ENCODE results near the gene INPP5A. TPM values are rescaled to one million over a fixed set of nuclear protein-coding genes. Genes with fewer than 3 reads are reported as not detected.
A peak's percentile ranks its signal among the peaks of the same experiment; 100 is the strongest.

INPP5A gene
- total and polyA plus RNA-seq, 4 donors = 37.7 to 112 (median 54.9) TPM

DNA sequence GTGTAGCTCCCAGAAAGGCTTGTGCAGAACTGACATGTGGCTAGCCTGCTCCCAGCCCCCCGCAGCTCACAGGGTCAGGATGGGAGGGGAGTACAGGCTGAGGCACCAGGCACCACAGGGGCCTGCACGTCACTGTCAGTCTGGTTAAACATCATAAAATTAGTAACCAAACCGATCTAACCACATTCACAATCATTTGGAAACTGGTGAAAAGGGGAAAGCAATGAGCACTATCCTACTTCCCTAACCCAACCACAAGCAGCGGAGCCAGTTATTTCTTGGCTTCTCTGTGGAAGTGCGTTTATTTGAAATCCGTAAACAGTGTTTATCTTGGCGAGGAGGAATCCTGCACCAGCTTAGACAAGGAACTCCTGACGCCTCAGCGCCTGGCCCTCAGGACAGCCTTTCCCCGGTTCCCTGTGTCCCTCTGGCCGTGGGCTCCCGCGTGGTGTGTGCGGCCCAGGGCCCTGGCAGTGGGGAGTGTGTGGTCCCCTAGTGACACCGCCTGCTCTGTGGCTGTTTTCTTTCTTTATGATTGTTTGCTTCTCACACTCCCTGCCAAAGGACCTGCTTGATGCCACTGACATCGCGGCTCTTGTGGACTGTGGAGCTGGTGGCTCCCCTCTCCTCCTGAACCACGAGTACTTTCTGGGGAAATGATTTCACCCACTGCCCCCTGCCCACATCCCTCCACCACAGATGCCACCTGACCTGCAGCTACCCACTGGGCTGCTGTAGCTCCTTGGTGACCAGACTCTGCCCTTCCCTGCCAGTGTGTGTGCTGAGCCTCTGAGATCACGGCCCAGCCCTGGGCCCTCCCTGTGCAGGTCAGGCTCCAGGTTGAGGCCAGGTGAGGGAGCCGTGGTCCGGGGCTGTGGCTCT, 38.0 kb downstream of the INPP5A start:
- Histone ChIP-seq H3K27ac (ENCODE audit: low read depth in 1 of 2, low read length in 2 of 2) (peak overlapping the region in 1 of 2 donors; percentile 75), H3K4me3 (ENCODE audit: low read length in 2 of 2) (no peak overlapping the region), H3K4me1 (ENCODE audit: control insufficient read depth in 1 of 2, insufficient read depth in 2 of 2, low read length in 2 of 2) (peaks cover 0 to 4% of the 10 kb centered on the region in 2 donors), H3K27me3 (ENCODE audit: control insufficient read depth in 1 of 2, insufficient read depth in 2 of 2, low read length in 1 of 2) (no peaks in the 10 kb centered on the region), H3K9me3 (ENCODE audit: control insufficient read depth, low read length) (no peaks in the 10 kb centered on the region), H3K36me3 (ENCODE audit: control insufficient read depth in 1 of 2, insufficient read depth in 2 of 2, low read length in 1 of 2) (no peaks in the 10 kb centered on the region)
- intact Hi-C loops (cut with DNase I) = loop anchor here (2.0 to 5.0 kb wide), 5 partner anchors 38 to 117 kb away; partner anchors contain the start of gene INPP5A (in 1 of the 2)
- 11 to 12% methylated on average over 21 of the region's 21 CpGs for WGBS, 2 donors
- ATAC-seq (ENCODE audit: low FRiP score) (peak; percentile 65), DNase-seq (peak in 1 of 2 donors; percentile 82)

DNA sequence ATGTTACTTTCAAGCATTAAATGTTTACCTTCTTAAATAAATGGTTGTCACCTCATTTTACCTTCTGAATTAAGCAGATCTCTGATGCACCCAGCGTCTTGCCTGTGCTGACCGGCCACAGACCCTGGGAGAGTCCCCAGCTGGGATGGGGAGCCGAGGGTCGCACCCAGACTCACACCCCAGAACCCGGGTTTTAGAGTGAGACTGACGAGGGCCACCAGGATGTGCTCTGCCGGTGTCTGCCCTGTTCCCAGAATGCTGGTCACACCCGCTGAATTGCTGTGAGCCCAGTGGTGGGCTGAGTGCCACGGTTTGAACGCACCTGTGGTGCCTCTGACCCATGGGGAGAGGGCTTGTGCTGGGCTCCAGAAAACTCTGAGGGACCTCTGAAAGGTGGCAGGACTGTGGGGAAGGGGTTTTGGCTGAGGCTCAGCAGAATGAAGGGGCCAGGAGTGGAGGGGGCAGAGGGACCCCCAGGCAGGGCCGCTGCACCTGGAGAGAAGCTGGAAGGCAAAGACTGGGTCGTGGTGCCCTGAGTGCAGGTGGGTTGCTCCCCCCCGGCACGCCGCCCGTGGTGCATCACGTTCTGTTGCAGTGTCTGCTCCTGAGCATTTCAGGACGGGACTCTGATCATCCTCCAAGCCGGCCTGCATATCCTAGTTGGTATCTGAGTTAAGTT, 39.2 kb downstream of the INPP5A start:
- Histone ChIP-seq H3K36me3 (ENCODE audit: control insufficient read depth in 1 of 2, insufficient read depth in 2 of 2, low read length in 1 of 2) (no peaks in the 10 kb centered on the region), H3K9me3 (ENCODE audit: control insufficient read depth, low read length) (no peaks in the 10 kb centered on the region), H3K4me3 (ENCODE audit: low read length in 2 of 2) (no peak overlapping the region), H3K27ac (ENCODE audit: low read depth in 1 of 2, low read length in 2 of 2) (no peak overlapping the region), H3K27me3 (ENCODE audit: control insufficient read depth in 1 of 2, insufficient read depth in 2 of 2, low read length in 1 of 2) (no peaks in the 10 kb centered on the region), H3K4me1 (ENCODE audit: control insufficient read depth in 1 of 2, insufficient read depth in 2 of 2, low read length in 2 of 2) (peaks cover 0 to 4% of the 10 kb centered on the region in 2 donors)
- WGBS, 2 donors = 84 to 86% methylated on average over 19 of the region's 19 CpGs
- DNase-seq (no peak), ATAC-seq (ENCODE audit: low FRiP score) (no peak)
- intact Hi-C loops (cut with DNase I) = loop anchor here (2.0 to 5.0 kb wide), 5 partner anchors 40 to 118 kb away; partner anchors contain the start of gene INPP5A (in 1 of the 2)

DNA sequence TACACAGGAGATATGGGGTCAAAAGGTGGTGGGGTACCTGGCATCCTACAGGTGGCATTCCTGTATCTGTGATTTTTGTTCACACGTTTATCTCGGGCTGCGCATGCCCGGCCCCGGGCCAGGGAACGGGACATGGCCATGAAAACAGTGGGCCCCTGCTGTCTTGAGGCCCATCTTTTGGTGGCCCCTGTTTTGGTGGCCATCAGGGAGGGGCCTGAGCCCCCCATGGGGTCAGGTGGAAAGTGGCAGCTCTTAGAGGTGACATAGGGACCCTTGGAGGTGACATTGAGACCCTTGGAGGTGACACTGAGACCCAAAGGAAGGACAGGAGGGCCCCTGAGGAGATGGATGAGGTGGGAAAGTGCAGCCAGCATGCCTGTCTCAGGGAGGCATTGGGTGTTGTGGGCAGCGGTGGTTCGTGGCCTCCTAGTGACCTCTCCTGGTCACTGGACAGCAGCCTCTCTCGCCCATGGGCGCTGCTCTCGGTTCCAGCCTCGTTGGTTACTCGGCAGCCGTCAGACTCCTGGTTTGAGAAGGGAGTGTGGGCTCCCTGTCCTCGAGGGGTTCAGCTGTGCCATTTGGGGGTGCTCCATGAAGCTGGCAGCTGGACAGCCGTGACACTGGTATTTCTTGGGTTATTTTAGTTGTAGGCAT, 39.9 kb downstream of the INPP5A start:
- no peaks in the 10 kb centered on the region for H3K36me3 ChIP-seq (ENCODE audit: control insufficient read depth in 1 of 2, insufficient read depth in 2 of 2, low read length in 1 of 2)
- H3K9me3 ChIP-seq (ENCODE audit: control insufficient read depth, low read length) = no peaks in the 10 kb centered on the region
- H3K4me3 ChIP-seq (ENCODE audit: low read length in 2 of 2) = no peak overlapping the region
- DNase-seq (peak in 1 of 2 donors; percentile 85), ATAC-seq (ENCODE audit: low FRiP score) (peak; percentile 73)
- peaks cover 0 to 2% of the 10 kb centered on the region in 2 donors for H3K4me1 ChIP-seq (ENCODE audit: control insufficient read depth in 1 of 2, insufficient read depth in 2 of 2, low read length in 2 of 2)
- no peaks in the 10 kb centered on the region for H3K27me3 ChIP-seq (ENCODE audit: control insufficient read depth in 1 of 2, insufficient read depth in 2 of 2, low read length in 1 of 2)
- H3K27ac ChIP-seq (ENCODE audit: low read depth in 1 of 2, low read length in 2 of 2) = peak overlapping the region in 1 of 2 donors; percentile 9
- WGBS, 2 donors = 37 to 39% methylated on average over 16 of the region's 16 CpGs
- intact Hi-C loops (cut with DNase I) = loop anchor here (2.0 to 5.0 kb wide), 5 partner anchors 40 to 119 kb away; partner anchors contain the start of gene INPP5A (in 1 of the 2)

DNA sequence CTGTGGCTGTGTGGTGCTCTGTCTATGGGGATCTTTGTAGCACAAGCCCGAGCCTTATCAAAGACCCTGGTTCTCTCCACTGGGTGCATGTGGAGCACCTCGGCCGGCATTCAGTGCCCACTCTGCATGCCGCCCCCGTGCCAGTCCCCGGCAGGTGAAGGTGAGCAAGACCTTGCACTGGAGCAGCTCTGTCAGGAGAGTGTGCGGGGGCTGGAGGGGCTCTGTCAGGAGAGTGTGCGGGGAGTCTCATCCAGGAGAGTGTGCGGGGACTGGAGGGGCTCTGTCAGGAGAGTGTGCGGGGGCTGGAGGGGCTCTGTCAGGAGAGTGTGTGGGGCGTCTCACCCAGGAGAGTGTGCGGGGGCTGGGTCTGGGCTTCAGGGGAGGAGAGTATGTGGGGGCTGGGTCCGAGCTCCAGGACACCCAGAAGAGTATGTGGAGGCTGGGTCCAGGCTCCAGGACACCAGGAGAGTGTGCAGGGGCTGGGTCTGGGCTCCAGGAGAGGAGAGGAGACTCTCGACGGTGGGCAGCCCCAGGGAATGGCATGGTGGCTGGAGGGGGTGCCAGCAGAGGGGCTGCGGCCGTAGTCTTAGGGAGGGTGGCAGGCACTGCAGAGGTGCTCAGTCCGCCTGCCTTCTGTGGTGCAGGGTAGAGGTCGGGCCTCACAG, 40.8 kb downstream of the INPP5A start:
- H3K9me3 ChIP-seq (ENCODE audit: control insufficient read depth, low read length) = no peaks in the 10 kb centered on the region
- ATAC-seq (ENCODE audit: low FRiP score) = no peak
- 47 to 59% methylated on average over 19 of the region's 19 CpGs for WGBS, 2 donors
- H3K4me1 ChIP-seq (ENCODE audit: control insufficient read depth in 1 of 2, insufficient read depth in 2 of 2, low read length in 2 of 2) = peaks cover 0 to 2% of the 10 kb centered on the region in 2 donors
- no peak overlapping the region for H3K27ac ChIP-seq (ENCODE audit: low read depth in 1 of 2, low read length in 2 of 2)
- intact Hi-C loops (cut with DNase I) = loop anchor here in 1 of 2 donors (5.0 kb wide), 2 partner anchors 41 to 54 kb away; partner anchors contain the start of gene INPP5A
- no peaks in the 10 kb centered on the region for H3K27me3 ChIP-seq (ENCODE audit: control insufficient read depth in 1 of 2, insufficient read depth in 2 of 2, low read length in 1 of 2)
- no peak for DNase-seq
- H3K36me3 ChIP-seq (ENCODE audit: control insufficient read depth in 1 of 2, insufficient read depth in 2 of 2, low read length in 1 of 2) = no peaks in the 10 kb centered on the region
- no peak overlapping the region for H3K4me3 ChIP-seq (ENCODE audit: low read length in 2 of 2)

DNA sequence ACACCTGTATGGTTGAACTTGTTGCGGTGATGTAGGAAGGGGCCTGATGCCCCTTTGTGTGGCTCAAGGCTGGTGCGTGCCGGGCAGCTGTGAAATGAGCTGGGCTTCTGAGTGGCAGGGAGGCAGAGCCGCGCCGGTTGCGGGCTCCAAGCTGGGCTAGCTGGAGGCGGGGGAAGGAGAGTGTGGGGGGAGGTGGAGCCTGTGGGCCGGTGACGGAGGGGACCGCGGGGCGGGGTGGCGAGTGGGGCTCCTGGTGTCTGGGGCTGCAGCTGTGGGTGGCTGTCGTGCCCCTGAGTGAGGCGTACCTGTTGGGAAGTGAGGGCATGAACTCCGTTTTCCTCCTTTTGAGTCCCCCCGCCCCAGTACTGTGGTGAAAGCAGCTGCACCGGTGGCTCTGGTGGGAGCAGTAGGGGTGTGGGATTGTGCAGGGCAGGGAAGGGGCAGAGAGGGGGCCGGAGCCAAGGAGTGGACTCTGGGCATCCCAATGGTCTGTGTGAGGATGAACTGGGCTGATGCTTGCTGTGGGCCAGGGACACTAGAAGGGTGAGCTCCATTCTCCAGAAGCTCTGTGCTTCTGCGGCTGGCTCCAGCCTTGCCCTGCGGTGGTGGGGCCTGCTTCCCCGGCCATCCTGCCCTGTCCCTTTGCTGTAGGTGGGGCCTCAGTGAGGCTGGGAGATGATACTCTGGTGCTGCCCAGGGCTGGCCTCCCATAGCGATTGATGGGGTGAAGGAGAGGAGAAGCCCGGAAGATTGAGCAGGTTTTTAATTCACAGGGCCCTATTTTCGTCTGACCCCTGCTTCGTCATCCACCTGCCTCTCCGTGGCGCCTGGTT, 41.7 kb downstream of the INPP5A start:
- H3K4me1 ChIP-seq (ENCODE audit: control insufficient read depth in 1 of 2, insufficient read depth in 2 of 2, low read length in 2 of 2) = peaks cover 0 to 3% of the 10 kb centered on the region in 2 donors
- H3K27ac ChIP-seq (ENCODE audit: low read depth in 1 of 2, low read length in 2 of 2) = no peak overlapping the region
- DNase-seq (peak in 1 of 2 donors; percentile 77), ATAC-seq (ENCODE audit: low FRiP score) (no peak)
- no peaks in the 10 kb centered on the region for H3K36me3 ChIP-seq (ENCODE audit: control insufficient read depth in 1 of 2, insufficient read depth in 2 of 2, low read length in 1 of 2)
- no peak overlapping the region for H3K4me3 ChIP-seq (ENCODE audit: low read length in 2 of 2)
- H3K9me3 ChIP-seq (ENCODE audit: control insufficient read depth, low read length) = no peaks in the 10 kb centered on the region
- no peaks in the 10 kb centered on the region for H3K27me3 ChIP-seq (ENCODE audit: control insufficient read depth in 1 of 2, insufficient read depth in 2 of 2, low read length in 1 of 2)
- intact Hi-C loops (cut with DNase I) = loop anchor here in 1 of 2 donors (5.0 kb wide), 2 partner anchors 42 to 53 kb away; partner anchors contain the start of gene INPP5A
- WGBS, 2 donors = 50 to 60% methylated on average over 26 to 29 of the region's 29 CpGs

DNA sequence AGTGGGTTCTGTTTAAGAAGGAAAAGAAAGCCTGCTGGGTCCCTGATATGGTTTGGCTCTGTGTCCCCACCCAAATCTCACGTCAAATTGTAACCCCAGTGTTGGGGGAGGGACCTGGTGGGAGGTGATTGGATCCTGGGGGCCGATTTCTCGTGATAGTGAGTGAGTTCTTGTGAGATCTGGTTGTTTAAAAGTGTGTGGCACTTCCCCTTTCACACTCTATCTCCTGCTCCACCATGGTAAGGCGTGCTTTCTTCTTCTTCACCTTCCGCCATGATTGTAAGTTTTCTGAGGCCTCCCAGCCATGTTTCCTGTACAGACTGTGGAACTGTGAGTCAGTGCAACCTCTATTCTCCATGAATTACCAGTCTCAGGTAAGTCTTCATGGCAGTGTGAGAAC, 42.6 kb downstream of the INPP5A start:
- 85% methylated on average over 5 of the region's 5 CpGs for WGBS, 2 donors
- peaks cover 0 to 3% of the 10 kb centered on the region in 2 donors for H3K4me1 ChIP-seq (ENCODE audit: control insufficient read depth in 1 of 2, insufficient read depth in 2 of 2, low read length in 2 of 2)
- H3K4me3 ChIP-seq (ENCODE audit: low read length in 2 of 2) = no peak overlapping the region
- H3K27me3 ChIP-seq (ENCODE audit: control insufficient read depth in 1 of 2, insufficient read depth in 2 of 2, low read length in 1 of 2) = no peaks in the 10 kb centered on the region
- DNase-seq = no peak
- no peak for ATAC-seq (ENCODE audit: low FRiP score)
- intact Hi-C loops (cut with DNase I) = no loop called here
- H3K36me3 ChIP-seq (ENCODE audit: control insufficient read depth in 1 of 2, insufficient read depth in 2 of 2, low read length in 1 of 2) = no peaks in the 10 kb centered on the region
- H3K9me3 ChIP-seq (ENCODE audit: control insufficient read depth, low read length) = no peaks in the 10 kb centered on the region
- H3K27ac ChIP-seq (ENCODE audit: low read depth in 1 of 2, low read length in 2 of 2) = no peak overlapping the region

DNA sequence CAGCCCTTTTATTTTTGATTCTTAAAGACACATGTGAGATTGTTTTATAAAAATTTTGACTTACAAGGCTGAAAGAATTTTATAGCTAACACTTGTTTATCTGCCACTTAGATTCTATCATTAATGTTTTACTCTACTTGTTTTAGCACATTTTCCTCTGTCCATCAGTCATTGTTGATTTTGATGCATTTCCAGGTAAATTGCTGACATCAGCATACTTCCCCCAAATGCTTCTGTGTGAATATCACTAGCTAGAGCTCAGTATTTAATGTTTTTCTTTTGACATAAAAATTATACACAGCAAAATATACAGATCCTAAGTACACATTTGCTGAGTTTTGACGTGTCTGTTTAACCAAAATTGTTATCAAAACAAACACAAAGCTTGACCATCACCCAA, 43.0 kb downstream of the INPP5A start:
- no peak for ATAC-seq (ENCODE audit: low FRiP score)
- WGBS, 2 donors = 39 to 44% methylated on average over 1 of the region's 1 CpG
- peaks cover 0 to 3% of the 10 kb centered on the region in 2 donors for H3K4me1 ChIP-seq (ENCODE audit: control insufficient read depth in 1 of 2, insufficient read depth in 2 of 2, low read length in 2 of 2)
- intact Hi-C loops (cut with DNase I) = no loop called here
- no peak for DNase-seq
- no peak overlapping the region for H3K4me3 ChIP-seq (ENCODE audit: low read length in 2 of 2)
- H3K36me3 ChIP-seq (ENCODE audit: control insufficient read depth in 1 of 2, insufficient read depth in 2 of 2, low read length in 1 of 2) = no peaks in the 10 kb centered on the region
- H3K27me3 ChIP-seq (ENCODE audit: control insufficient read depth in 1 of 2, insufficient read depth in 2 of 2, low read length in 1 of 2) = no peaks in the 10 kb centered on the region
- no peaks in the 10 kb centered on the region for H3K9me3 ChIP-seq (ENCODE audit: control insufficient read depth, low read length)
- no peak overlapping the region for H3K27ac ChIP-seq (ENCODE audit: low read depth in 1 of 2, low read length in 2 of 2)

All from aorta (tissue), 5 donors.